NCI-H82 (cell line): ENCODE measurements around the gene FCRL5.
A peak's percentile ranks its signal among the peaks of the same experiment; 100 is the strongest.

ENCODE experiments used
- DNase-seq: peaks from one replicate; lab custom pipeline; 2025; lab: John Stamatoyannopoulos, UW

The FCRL5 gene

DNA sequence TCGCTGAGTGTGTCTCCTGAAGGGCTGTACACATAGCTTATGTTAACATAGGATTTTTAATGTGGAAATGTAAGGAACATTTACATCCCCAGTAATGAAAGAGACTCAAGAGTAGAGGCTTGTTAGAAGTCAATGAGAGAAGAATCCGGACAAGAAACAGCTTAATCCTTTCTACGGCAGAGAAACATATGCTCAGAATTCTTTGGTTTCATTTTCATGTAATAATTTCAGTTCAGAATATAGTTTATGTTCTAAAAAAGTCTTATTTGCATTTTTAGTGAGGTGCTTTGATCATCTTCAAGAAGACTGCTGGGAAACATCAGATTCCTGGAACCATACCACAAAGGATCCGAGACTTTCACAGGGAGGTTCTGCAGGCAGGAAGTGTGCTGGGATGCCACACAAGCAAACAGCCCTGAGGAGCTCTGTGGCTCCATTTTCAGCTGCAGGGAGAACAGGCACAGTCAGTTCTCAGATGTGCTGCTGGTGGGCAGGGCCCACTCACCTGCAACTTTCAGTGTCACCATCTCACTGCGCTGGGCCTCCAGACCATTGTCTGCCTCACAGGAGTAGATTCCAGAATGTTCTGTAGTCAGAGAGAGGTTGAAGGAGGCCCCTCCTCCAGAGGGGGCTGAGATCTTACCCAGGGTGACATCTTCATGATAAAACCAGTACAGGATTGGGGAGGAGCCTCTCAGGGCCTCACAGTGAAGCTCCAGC lies 28.4 kb downstream of the FCRL5 start:
- DNase-seq: no peak

DNA sequence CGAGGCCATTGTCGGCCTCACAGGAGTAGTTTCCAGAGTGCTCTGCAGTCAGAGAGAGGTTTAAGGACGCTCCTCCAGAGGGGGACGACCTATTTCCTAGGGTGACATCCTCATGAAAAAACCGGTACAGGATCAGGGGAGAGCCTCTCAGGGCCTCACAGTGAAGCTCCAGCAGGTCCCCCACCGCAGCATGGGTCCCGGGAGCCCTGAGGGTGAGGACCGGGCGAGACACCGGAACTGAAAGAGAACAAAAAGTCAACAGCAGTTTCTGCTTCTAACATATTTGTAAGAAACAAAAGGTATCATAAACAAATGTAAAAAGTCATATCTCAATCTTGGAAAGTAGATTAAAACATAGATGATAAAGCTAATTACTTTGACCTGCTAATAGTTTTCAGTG lies 31.3 kb downstream of the FCRL5 start:
- DNase-seq: no peak

DNA sequence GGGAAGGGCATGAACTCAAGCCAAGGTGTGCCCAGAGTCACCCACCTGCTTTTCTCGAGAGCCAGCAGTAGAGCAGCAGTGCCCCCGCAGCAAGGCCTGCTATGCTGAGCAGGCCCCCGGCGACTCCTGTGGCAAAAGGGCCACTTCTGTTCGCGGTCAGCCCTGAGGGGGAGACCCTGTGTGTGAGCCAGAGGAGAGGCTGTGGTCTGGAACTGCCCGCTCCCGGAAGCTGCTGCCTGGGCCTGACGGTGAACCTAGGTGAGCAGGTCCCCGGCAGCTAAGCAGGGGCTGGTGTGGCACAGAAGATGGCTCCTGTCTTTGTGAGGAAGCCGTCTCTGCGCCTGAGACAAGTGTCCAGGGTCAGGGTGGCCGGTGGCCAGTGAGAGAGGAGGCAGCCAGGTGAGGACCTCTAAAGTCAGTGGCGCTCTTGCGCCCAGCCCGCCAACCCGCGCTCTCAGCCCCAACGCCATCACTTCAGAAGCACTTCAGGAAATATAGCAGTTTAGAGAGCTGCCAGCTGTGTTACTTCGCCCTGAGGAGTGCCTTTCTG lies 31.9 kb downstream of the FCRL5 start:
- DNase-seq: no peak

DNA sequence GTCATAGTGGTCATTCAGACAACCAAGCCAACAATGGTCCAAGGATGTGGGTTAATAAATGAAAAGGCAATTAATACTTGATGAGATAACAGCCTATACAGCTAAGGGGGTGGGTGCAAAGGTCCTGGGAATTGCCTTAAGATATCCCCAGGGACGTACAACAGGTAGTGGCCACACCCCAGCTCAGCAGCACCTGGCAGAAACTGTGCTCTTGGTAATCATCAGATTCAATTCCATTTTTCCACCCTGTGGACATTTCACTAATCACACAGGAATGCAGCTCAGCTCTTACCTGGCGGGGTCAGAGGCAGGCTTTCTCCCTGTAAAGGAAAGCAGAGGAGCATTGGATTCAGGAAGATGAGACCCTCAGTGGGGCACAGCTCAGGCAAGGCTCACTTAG lies 32.9 kb downstream of the FCRL5 start:
- DNase-seq: no peak

DNA sequence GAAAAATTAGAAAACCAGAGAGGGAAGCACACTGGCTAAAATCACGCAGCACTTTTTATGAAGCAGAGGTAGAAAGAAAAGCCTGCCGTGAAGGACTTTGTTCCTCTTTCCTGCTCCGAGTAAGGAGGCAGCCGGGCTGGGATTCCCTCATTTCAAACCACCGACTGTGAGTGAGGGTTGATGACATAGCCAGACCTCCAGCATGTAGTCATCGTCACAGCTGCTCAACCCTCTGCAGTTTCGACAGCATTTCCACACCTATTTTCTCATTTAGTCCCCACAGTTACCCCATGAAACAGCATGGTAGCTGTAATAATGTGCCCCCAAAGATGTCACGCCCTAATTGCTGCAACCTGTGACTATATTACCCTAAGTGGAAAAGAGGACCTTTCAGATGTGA lies 35.3 kb downstream of the FCRL5 start:
- no peak for DNase-seq

DNA sequence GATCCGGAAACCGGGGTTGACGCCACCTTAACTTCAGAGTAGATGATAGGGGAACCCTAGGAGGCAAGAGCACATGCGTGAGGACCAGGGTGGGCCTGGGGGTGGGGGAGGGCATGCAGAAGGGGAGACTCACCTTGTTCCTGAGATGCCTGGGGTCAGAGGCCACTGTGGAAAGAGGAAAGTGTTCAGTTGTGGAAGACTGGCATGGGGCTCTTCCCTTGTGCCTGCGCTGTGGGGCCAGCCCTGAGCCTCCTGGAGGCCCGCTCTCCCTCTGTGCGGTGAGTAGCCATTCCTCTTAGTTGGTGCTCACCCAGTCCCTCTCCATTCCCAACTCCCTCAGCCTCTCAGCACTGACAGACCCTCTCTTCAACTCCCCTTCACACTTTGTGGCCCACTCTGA lies 36.6 kb downstream of the FCRL5 start:
- DNase-seq: no peak

DNA sequence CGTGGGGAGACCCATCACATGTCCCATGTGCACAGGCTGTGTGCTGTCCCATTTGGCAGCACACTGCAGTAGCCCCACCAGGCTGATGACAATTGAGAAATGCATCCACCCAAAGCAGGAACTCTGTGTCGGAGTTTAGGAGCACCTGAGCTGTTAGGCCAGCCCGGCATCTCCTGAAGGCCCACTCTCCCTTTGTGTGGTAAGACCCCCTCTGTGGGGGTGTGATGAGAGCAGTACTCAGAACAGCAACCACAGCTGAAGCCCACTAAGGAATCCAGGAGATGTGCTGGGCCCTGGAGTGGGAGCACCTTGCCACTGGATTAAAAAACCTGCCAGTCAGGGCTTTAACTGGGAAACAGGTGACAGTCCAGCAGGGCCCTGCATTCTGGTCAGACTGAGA lies 37.2 kb downstream of the FCRL5 start:
- DNase-seq: no peak

DNA sequence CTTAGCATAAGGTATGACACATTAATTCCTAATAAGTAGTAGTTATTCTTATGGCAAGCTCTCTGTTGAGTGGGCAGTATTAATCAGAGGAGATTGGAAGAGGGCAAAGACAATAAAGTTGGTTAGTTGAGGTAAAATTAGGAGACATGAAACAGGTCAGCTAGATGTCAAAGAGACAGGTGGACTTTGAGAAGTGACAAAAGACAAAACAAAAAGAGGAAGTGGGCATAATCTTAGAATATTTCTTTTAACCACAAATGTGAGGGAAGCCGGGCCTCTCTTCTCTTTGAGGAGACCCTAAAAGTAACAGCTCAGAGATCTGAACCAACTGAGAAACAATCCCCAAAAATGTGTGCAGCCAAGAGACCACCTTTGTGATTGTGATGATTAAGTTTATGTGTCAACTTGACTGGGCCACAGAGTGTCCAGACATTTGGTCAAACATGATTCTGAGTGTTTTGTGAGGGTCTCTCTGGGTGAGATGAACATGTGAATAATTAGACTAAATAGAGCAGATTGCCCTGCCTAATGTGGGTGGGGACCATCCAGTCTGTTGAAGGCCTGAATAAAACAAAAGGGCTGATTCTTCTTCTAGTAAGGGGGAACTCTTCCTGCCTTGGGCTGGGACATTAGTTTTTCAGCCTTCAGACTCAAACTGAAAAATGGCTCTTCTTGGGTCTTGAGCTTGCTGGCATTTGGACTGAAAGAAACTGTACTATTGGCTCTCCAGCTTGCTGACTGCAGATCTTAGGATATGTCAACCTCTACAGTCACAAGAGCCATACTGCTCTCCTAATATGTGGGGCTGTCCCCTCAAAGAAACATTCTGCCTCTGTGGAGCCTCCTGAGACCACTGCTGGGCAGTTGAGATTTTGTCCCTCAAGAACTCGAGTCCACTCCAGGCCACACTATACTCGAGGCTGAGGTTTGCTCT lies 40.0 kb downstream of the FCRL5 start:
- no peak for DNase-seq

DNA sequence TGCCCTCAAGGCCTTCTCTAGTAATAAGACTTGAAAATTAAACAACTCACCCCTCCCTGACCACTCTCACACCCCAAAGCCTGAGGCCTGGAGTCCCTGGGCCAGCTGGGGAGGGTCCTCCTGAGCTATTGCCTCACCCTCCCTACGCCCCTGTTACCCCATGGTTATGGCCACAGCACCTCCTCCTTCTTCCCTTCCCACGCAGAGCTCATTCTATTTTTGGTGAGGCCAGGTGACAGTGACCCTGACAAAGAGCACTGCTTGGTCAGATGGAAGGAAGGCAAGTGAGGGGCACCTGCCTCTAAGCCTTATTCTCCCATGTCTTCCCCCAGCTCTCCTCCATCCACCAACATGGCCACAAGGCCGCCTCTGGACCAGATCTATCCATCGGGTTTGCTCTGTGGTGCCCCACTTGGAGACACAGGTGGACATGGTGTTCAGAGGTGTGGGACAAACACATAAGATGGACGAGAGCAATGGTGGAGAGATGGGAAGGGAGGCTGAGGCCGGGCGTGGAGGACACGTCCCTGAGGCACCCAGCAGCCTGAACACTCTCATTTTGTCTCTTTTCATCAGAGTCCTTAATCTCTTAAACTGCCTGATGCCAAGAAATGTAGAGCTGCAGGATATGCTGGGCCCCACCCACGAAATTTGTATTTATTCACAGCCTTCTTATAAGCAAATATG lies 42.6 kb downstream of the FCRL5 start:
- DNase-seq: no peak

DNA sequence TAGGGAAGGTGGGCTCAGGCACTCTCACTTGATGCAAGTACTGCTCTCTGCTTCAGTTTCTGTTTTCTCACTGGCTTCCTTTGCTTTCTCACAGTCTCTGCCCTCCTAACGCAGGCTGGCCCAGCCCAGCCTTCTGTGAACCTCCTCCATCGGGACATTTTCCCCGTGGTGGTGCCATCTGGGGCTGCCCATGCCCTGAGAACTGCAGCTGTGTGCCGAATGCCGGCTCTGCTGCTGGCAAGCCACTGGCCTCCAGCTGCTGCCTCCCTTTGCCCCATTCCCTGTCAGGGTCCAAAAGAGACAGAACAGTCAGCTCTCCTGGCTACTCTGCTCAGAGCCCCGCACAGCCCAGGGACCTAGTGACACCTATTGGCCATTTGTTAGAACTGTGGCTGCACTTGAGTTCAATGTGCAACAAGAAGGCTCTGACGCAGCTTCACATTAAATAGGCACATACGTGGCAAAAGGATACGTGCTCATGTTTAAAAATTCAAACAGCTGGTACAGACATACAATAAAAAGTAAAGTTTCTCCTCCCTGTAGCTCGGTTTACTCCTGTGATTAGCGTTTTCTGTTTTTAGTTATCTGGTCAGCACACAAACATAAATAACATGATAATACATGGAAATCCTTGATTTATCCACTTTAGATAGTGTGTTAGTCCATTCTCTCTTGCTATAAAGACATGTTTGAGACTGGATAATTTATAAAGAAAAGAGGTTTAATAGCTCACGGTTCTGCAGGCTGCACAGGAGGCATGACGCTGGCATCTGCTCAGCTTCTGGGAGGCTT lies 46.6 kb downstream of the FCRL5 start:
- DNase-seq: peak; percentile 89

DNA sequence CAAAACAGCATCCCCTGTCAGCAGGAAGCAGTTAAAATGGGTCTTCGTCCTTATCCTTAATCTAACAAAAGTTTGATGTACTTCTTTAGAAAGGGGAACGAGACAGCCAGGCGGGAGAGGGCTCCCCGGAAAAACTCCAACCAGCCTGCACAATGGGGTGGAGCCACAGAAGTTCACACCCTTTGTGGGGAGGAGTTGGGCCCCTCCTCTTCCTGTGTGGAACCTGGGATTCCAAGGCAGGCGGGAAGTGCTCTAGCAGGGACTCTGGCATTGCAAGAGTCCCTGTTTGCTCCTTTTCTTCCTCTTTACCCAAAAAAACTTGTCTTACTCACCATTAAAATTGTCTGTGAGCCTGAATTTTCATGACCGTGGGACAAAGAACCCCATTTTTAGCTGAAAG lies 47.7 kb downstream of the FCRL5 start:
- DNase-seq: no peak

DNA sequence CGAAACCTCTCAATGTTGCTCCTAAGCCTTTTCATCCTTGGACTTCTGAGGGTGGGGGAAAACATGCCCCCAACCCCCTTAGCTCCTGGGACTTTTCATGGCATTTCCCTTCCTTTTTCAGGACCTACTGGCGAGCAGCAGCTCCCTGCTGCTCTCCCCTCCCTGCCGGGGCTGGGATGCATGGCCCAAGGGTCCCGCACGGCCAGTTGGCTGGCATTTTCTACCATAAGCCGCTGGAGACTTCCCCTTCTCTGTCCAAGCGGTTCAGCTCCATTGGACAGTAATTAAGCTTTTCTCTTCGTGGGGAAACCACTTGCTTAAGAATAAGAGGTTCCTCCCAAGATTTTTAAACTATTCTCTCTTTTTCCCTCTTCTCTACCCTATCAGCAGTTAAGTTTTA lies 52.8 kb downstream of the FCRL5 start:
- no peak for DNase-seq

DNA sequence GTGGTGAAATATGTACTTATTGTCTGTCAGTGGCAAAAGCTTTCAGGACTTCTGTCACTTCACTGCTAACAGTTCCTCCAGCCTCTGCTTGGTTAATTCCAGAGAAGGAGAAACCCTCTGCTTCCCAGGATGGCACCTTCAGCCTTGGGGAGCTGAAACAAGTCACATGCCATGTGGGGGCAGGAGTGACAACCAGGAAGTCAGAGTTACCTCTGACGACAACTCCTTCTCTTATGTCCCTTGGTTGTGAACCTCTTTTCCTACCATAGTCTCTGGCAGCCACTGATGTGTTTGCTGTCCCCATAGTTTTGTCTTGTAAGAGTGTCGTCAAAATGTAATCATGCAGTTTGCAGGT lies 53.6 kb downstream of the FCRL5 start:
- DNase-seq: no peak

DNA sequence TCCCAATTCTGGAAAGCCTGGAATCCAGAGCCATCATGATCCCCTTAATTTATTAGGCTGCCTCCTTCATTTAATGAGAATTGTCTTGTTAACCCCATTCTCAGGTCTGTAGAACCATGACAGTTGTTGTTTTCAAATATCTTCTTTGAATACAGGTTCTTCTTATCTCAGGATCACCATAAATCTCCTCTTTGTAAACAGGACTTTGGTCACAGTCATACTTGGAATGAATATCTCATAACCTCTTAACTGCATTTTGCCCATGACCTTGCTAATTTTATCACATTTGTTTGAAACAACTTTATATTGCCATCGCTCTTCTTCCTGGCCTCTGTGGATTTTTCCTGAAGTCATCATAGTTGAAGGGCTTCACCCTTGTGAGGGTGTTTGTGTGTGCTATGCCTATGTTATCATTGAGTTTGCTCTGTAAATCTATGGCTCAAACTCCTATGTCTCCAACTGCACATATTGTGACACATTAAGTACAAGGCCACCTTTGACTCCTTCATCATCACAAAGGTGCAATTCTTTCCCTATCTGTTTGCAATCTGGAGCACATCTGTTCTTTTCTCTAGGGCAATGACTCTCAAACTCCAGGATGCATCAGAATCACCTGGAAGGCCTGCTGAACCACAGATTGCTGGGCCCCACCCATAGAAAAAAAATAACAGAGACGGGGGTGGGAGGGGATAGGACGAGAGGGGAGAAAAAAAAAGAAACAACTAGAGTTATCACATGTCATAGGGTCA lies 54.2 kb downstream of the FCRL5 start:
- no peak for DNase-seq

DNA sequence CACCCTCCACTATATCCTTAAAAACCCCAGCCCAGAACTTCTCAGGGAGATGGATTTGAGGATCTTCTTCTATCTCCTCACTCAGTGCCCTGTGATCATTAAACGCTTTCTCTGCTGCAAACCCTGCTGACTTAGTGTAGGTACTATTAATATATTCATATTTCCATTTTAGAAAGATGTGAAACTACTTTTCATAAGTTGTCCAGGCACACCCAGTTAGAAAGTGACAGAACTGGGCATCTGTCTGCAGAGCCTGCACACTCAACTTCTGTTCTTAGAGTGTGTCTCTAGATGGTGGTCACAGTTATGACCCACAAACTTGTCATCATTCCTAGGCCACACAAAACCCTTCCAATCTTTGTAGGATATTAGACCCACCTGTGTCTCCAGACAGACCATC lies 55.0 kb downstream of the FCRL5 start:
- no peak for DNase-seq

DNA sequence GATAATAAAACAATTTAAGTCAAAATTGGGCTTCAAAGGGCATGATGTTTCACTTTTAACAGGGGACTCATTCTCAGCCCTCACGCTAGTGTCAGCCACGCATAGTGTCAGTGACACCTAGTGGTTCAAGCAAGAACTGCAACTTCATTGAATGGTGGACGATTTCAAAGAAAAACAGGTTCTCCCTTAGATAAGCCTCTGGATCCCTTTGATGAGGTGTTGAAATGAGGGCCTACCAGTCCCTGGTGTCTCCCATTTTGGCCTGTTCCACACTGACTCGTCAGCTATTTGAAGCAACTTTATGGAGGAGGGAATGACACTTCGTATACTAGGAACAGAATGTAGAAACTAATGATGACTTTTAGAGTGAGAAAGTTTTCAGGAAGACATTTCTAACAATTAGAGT lies 56.2 kb downstream of the FCRL5 start:
- peak; percentile 80 for DNase-seq

DNA sequence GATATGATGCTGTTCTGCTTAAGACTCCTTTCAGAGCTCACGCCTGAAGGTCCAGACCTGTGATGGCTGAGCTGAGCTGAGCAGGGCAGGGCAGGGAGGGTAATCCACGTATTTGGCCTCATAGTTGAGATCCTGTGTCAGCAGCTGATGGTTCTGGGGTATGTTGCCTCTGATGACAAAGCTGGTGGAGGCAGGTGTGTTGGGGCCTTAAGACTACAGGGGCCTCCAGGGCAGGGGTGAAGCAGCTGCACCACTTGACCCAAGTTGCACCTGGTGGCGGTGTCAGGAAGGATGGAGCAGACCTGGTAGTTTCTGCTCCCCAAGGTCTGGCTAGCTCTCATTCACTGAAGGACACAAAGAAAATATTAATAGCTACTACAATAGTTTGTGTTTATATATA lies 57.0 kb downstream of the FCRL5 start:
- DNase-seq: no peak

DNA sequence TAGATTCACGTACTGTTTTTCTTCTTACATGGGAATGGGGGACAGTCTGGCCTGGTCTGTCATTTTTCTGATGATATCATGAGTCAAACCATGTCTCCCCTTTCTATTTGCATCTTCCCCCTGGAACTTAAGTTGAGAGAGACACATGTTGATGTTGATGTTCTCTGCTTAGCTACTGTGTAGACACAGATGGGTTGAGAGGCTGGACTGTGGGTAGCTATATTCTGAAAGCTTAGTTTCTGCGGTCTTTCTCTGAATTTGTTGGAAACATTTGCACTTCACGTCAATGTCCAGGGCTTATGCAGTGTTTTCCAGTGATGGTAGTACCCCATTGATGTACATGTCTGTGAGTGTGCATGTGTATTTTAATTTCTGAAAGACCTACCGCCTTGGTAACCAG lies 58.2 kb downstream of the FCRL5 start:
- DNase-seq: no peak

DNA sequence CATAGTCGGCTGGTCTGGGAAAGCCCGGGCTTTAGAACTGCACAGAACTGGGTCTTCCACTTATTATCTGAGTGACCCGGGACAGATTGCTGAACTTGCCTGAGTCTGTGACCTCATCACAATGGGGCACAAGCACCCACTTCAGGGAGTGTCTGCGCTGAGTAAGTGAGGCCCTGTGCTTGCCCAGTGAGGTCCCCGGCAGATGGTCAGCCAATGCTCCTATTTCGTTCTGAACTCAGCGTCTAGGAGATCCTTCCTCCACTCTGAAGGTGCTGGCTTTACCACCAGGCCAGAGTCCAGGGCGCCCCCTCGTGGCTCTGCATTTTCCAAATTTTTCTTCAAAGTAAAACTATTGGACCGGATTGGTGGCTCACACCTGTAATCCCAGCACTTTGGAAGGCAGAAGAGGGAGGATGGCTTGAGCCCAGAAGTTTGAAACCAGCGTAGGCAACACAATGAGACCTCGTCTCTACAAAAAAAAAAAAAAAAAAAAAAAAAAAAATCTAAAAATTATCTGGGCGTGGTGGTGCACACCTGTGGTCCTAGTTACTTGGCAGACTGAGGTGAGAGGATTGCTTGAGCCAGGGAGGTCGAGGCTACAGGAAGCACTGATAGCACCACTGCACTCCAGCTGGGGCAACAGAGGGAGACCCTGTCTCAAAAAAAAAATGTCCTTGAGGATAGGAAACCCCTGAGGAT lies 61.7 kb downstream of the FCRL5 start:
- peak; percentile 91 for DNase-seq

DNA sequence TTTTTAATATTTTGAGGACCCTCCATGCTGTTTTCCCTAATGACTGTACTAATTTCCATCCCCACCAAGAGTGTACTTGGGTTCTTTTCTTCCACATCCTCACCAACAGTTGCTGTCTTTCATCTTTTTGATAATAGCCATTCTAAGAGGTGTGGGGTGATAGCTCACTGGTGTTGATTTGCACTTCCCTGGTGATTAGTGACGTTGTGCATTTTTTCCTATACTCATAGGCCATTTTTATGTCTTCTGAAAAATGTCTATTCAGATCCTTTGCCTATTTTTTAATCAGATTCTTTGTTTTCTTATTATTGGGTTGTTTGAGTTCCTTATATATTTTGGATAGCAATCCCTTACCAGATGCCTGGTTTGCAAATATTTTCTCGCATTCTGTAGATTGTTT lies 64.2 kb downstream of the FCRL5 start:
- DNase-seq: no peak

DNA sequence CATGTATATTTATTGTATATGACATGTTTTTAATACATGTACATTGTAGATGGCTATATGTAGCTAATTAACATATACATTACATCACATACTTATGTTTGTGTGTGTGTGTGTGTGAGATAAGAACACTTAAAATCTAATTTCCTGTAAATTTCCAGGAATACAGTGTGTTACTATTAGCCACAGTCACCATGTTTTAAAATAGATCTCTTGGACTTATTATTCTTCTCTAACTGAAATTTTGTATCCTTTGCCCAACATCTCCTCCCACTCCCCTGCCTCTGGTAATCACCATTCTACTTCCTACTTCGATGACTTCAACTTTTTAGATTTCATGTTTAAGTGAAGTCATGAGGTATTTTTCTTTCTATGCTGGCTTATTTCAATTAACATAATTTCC lies 64.8 kb downstream of the FCRL5 start:
- DNase-seq: no peak
